Left ventricle myocardium inferior (tissue), 1 donor: ENCODE results near the gene ITCH. TPM values are rescaled to one million over a fixed set of nuclear protein-coding genes. Genes with fewer than 3 reads are reported as not detected.
"Not testable (repeated sequence)": the region's sequence is repeated elsewhere in the genome, so short reads cannot be mapped to it uniquely, and the experiment has no call there.

Experiments
- DNase-seq: peaks from one replicate; pipeline ENCODE4 v3.0.0-alpha.2; 2020
- H3K27ac ChIP-seq: fragments of 200-600 bp; replicated peaks from 2 replicates; pipeline ENCODE4 v1.8.0; 2021
- H3K27me3 ChIP-seq: fragments of 200-600 bp; 2 replicates; pipeline ENCODE4 v1.8.0; 2021; ENCODE audit warnings: low read depth
- H3K36me3 ChIP-seq: fragments of 200-600 bp; 2 replicates; pipeline ENCODE4 v1.8.0; 2021
- H3K4me1 ChIP-seq: fragments of 200-600 bp; 2 replicates; pipeline ENCODE4 v1.8.0; 2021
- H3K4me3 ChIP-seq: fragments of 200-600 bp; 2 replicates; pipeline ENCODE4 v1.8.0; 2021; ENCODE audit warnings: mild to moderate bottlenecking, moderate library complexity
- H3K9me3 ChIP-seq: fragments of 200-600 bp; replicated peaks from 2 replicates; pipeline ENCODE4 v1.8.0; 2021
- intact Hi-C: fragments of 100-400 bp; cut with micrococcal nuclease; formaldehyde crosslinking; loops from one replicate; pipeline ENCODE4 v1.11.0; 2022
- total RNA-seq: library from RNA; stranded (reverse); fragmentation: NEBNext Ultra II Directional; extraction: Animal tissue kit (Norgen Biotek cat#: 25700); gene quantifications from one replicate; pipeline ENCODE4 v1.2.1, GENCODE V29; 2021
- TF ChIP-seq, protein P1 (sequence below): fragments of 200-600 bp; IDR thresholded peaks from 2 replicates; pipeline ENCODE4 v1.8.0; 2021; ENCODE audit warnings: antibody characterized with exemption, mild to moderate bottlenecking, borderline replicate concordance
- donor health status: DM: no; HTN: yes; CAD: no; lungs with severe emphysema.

The ITCH gene
- total RNA-seq, 1 donor from 2014 or later: 40.1 TPM

DNA sequence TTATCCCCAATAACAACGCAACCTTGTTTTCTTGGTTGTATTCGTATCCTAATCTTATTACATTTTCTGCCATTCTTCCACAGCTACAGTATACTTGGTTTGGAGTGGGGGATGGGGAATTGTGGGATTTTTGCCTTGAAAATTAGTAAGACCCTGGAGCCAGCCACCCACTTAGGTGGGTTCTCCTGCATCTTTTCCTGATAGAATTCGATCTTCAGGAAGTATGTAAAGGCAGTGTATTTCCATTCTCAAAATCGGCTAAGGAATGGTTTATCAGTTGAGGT, 1.1 kb downstream of the ITCH start:
- intact Hi-C loops: no loop called here

DNA sequence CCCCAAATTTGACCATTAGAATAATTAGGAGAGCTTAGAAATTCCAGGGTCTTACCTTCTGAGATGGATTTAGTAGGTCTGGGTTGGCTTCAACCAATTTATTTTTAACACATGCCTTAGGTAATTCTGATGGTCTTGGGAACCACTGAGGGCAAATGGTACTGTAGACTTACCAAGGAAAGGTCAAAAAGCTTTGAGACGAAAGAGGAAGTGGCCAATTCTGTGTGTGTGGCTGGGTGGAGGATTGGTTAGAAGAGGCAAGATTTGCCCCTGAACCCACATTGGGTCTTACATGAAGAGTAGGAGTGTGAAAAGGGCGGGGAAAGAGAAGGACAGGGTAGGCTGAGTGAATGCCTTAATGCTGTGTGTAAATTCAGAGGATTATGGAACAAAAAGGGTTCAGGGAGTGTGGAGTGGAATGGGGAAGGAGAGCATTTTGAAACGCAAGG, 2.7 kb downstream of the ITCH start:
- Histone ChIP-seq H3K36me3 (peaks cover 17% of the 10 kb centered on the region), H3K27ac (peak overlapping the region; percentile 6), H3K4me1 (peaks cover 64% of the 10 kb centered on the region), H3K4me3 (no peak overlapping the region), H3K27me3 (no peaks in the 10 kb centered on the region), H3K9me3 (no peaks in the 10 kb centered on the region)
- no peak for DNase-seq
- intact Hi-C loops: no loop called here
- TF ChIP-seq, protein P1, sequence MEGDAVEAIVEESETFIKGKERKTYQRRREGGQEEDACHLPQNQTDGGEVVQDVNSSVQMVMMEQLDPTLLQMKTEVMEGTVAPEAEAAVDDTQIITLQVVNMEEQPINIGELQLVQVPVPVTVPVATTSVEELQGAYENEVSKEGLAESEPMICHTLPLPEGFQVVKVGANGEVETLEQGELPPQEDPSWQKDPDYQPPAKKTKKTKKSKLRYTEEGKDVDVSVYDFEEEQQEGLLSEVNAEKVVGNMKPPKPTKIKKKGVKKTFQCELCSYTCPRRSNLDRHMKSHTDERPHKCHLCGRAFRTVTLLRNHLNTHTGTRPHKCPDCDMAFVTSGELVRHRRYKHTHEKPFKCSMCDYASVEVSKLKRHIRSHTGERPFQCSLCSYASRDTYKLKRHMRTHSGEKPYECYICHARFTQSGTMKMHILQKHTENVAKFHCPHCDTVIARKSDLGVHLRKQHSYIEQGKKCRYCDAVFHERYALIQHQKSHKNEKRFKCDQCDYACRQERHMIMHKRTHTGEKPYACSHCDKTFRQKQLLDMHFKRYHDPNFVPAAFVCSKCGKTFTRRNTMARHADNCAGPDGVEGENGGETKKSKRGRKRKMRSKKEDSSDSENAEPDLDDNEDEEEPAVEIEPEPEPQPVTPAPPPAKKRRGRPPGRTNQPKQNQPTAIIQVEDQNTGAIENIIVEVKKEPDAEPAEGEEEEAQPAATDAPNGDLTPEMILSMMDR: no peak

More for the DNA sequence above, 1.1 kb downstream of the ITCH start:
- DNase-seq: no peak
- Histone ChIP-seq H3K9me3 (no peaks in the 10 kb centered on the region), H3K27me3 (no peaks in the 10 kb centered on the region), H3K4me1 (peaks cover 64% of the 10 kb centered on the region), H3K27ac (peak overlapping the region; percentile 97), H3K36me3 (peaks cover under 1% of the 10 kb centered on the region), H3K4me3 (peak overlapping the region; percentile 96)
- TF ChIP-seq, protein P1: no peak

DNA sequence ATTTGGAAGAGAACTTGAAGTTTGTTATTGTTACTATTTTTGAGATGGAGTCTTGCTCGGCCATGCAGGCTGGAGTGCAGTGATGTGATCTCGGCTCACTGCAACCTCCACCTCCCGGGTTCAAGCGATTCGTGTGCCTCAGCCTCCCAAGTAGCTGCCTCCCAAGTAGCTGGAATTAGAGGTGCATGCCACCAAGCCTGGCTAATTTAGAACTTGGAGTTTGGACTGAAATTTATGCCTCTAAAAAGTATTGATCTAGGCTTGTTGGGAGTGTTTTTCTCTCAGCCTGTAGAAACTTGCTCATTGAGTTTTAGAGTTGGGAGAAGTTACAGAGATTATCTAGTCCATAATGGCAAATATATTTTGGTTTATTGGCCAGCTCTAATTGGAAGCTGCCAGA, 4.1 kb downstream of the ITCH start:
- H3K27ac ChIP-seq: no peak overlapping the region
- H3K36me3 ChIP-seq: peaks cover 29% of the 10 kb centered on the region
- peaks cover 64% of the 10 kb centered on the region for H3K4me1 ChIP-seq
- H3K4me3 ChIP-seq: no peak overlapping the region
- intact Hi-C loops: no loop called here
- TF ChIP-seq, protein P1: no peak
- no peak for DNase-seq
- no peaks in the 10 kb centered on the region for H3K9me3 ChIP-seq
- H3K27me3 ChIP-seq: no peaks in the 10 kb centered on the region

DNA sequence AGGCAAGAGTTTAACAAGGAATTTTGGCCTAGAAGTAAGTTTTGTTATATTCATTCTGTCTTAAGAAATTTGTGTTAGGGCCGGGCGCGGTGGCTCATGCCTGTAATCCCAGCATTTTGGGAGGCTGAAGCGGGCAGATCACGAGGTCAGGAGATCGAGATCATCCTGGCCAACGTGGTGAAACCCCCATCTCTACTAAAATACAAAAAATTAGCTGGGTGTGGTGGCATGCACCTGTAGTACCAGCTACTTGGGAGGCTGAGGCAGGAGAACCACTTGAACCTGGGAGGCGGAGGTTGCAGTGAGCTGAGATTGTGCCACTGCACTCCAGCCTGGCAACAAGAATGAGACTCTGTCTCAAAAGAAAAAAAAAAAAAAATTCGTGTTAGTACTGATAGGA, 4.8 kb downstream of the ITCH start:
- H3K27ac ChIP-seq, H3K9me3 ChIP-seq, intact Hi-C loops, DNase-seq, H3K4me3 ChIP-seq, H3K27me3 ChIP-seq: not testable (repeated sequence)
- peaks cover 34% of the 10 kb centered on the region for H3K36me3 ChIP-seq
- H3K4me1 ChIP-seq: peaks cover 59% of the 10 kb centered on the region

DNA sequence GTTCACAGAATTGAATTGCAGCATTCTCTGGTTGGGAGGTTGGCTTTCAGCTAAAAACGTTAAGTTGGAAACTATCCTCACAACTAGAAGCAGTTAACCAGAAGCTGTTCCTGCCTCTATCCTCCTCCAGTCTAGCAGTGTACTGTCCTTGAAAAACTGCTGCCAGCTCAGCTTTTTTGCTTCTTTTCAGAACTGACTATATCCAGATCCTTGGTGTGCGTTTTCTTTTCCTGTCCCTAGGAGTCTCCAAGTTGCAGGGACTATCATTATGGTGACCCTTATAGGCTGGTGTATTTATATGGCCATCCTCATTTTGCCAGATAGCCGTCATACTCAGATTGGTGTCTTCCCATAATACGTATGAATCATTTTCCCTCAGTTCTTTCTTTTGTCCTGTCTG, 5.5 kb downstream of the ITCH start:
- H3K4me3 ChIP-seq: no peak overlapping the region
- TF ChIP-seq, protein P1: no peak
- H3K4me1 ChIP-seq: peaks cover 53% of the 10 kb centered on the region
- H3K27ac ChIP-seq: no peak overlapping the region
- H3K36me3 ChIP-seq: peaks cover 37% of the 10 kb centered on the region
- H3K9me3 ChIP-seq: no peaks in the 10 kb centered on the region
- no peaks in the 10 kb centered on the region for H3K27me3 ChIP-seq
- DNase-seq: no peak
- intact Hi-C loops: no loop called here

DNA sequence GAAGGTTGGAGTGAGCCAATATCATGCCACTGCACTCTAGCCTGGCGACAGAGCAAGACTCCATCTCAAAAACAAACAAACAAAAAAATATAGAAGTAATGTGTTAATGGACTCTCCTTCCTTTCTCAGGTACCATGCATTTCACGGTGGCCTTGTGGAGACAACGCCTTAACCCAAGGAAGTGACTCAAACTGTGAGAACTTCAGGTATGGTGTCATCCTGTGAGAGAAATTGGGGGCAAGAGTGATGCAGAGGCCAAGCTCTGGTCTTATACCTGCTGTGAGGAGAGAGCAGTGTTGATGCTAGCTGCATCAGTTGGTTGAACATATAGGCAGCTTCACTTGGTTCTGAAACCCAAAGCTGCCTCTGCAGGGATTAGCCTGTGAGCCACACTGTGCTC, 6.2 kb downstream of the ITCH start:
- Histone ChIP-seq H3K4me3 (no peak overlapping the region), H3K36me3 (peaks cover 37% of the 10 kb centered on the region), H3K4me1 (peaks cover 46% of the 10 kb centered on the region), H3K27me3 (no peaks in the 10 kb centered on the region), H3K9me3 (no peaks in the 10 kb centered on the region), H3K27ac (no peak overlapping the region)
- TF ChIP-seq, protein P1: no peak
- DNase-seq: no peak
- intact Hi-C loops: no loop called here
